K562 treated with DMSO at 1 percent for 48 hours (cell line): ENCODE results near the gene OSBPL10. TPM values are rescaled to one million over a fixed set of nuclear protein-coding genes. Genes with fewer than 3 reads are reported as not detected.

Experiments used
- total RNA-seq: library from RNA; unstranded; fragments of 300-600 nt; gene quantifications from 2 replicates; pipeline ENCODE4 v1.2.3, GENCODE V29; 2022; ENCODE audit warnings: low replicate concordance; ENCODE audit errors: extremely low read depth

OSBPL10 gene, protein sequence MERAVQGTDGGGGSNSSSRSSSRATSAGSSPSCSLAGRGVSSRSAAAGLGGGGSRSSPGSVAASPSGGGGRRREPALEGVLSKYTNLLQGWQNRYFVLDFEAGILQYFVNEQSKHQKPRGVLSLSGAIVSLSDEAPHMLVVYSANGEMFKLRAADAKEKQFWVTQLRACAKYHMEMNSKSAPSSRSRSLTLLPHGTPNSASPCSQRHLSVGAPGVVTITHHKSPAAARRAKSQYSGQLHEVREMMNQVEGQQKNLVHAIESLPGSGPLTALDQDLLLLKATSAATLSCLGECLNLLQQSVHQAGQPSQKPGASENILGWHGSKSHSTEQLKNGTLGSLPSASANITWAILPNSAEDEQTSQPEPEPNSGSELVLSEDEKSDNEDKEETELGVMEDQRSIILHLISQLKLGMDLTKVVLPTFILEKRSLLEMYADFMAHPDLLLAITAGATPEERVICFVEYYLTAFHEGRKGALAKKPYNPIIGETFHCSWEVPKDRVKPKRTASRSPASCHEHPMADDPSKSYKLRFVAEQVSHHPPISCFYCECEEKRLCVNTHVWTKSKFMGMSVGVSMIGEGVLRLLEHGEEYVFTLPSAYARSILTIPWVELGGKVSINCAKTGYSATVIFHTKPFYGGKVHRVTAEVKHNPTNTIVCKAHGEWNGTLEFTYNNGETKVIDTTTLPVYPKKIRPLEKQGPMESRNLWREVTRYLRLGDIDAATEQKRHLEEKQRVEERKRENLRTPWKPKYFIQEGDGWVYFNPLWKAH
- total RNA-seq: not detected in 2 replicates

DNA sequence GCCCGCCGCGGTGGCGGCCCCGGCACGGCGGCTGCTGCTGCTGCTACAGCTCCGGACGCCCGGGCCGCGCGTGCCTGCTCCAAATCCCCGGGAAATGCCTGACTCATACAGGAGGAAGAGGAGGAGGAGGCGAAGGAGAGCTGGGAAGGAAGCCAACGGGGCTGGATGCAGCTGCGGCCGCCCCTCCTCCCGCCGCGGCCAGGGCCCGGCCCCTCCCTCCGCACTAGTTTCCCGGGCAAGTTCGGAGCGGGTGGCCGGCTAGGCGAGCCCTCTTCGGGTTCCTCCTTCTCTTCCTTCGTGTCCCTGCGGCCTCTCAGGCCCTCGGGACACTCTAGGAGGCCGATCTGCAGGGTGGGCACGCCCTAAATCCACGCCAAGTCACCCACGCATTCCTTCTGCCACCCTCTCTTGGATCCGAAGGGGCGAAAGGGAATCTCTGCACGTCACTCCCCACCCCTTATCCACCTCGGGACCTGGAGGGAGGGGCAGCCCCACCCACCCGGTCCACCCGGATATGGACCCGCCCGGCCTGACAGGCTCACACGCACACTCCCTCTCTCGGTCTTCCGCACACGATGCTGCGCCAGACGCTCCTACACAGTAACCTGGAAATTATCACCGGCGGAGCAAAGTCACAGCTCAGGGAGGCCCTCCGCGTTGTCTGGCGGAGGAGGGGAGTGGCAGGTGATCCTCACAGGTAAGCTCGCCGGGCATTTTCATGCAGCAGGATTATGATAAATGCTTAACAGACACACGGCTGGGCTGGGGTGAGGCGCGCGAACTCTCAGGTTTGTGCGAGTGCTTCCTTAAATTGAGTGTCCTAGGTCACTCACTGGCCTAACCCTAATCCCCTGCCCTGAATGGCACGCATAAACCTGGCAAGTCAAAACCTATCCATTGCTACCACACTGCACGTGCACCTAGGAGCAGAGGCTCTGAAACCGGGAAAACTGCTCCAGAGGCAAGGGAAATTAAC, at the start of gene OSBPL10, which contains the start of gene ZNF860:
Gene OSBPL10 (minus strand): TSS at position 57 of the 976 bp plus-strand sequence. CDS start 83 bp downstream, outside the sequence.
Gene ZNF860 (plus strand): TSS at position 545 of the 976 bp plus-strand sequence. CDS start 7,330 bp downstream, outside the sequence.

Other genes with a start within 250 kb of the OSBPL10 start
- gene ZNF860, start 488 bp upstream of the OSBPL10 start, total RNA-seq: not detected in 2 replicates
- not detected in 2 replicates for gene GPD1L, start 125.4 kb upstream of the OSBPL10 start, total RNA-seq